HEK293 (cell line): ENCODE results near the gene NSDHL.

Source experiments
- CTCF ChIA-PET: fragments of 350-600 bp; formaldehyde crosslinking; extraction: SDS; loops from one replicate; lab custom pipeline; 2021; ENCODE audit warnings: antibody characterized with exemption; lab: Yijun Ruan, JAX
- POLR2A ChIA-PET: fragments of 300-600 bp; formaldehyde crosslinking; extraction: SDS; loops from one replicate; lab custom pipeline; 2020; ENCODE audit warnings: antibody characterized with exemption, inconsistent platforms; lab: Yijun Ruan, JAX
- H3K27ac ChIP-seq: fragments of 200-500 bp; sonication (Bioruptor generic); 2 replicates; pipeline ENCODE4 v1.5.1; 2014; ENCODE audit warnings: low read depth, low read length, control low read depth, inconsistent platforms; ENCODE audit errors: extremely low read depth
- H3K36me3 ChIP-seq, 2 experiments: fragments of 200-500 bp in 1 of 2; sonication (Bioruptor generic) in 1 of 2; 1 replicate in 1 of 2; 2 replicates in 1 of 2; pipeline ENCODE4 v1.5.1; 2014 to 2017; ENCODE audit warnings: inconsistent platforms in 2 of 2, low read length in 2 of 2; ENCODE audit not compliant: control insufficient read depth in 2 of 2, insufficient read depth in 1 of 2
- H3K4me1 ChIP-seq: fragments of 200-500 bp; sonication (Bioruptor generic); 2 replicates; pipeline ENCODE4 v1.5.1; 2014; ENCODE audit warnings: mild to moderate bottlenecking, low read length, inconsistent platforms; ENCODE audit not compliant: control insufficient read depth, insufficient read depth
- H3K4me3 ChIP-seq: 2 replicates; pipeline ENCODE4 v1.5.1; 2011; ENCODE audit warnings: low read depth, mild to moderate bottlenecking, control low read depth, low read length, moderate library complexity
- H3K9me3 ChIP-seq: fragments of 200-500 bp; sonication (Bioruptor generic); 2 replicates; pipeline ENCODE4 v1.5.1; 2014; ENCODE audit warnings: low read depth, low read length, inconsistent platforms; ENCODE audit not compliant: control insufficient read depth, insufficient read depth
- BCL11B ChIP-seq: fragments of 450-650 bp; formaldehyde crosslinking; IDR thresholded peaks from 2 replicates; pipeline ENCODE4 v1.5.1; 2016; ENCODE audit warnings: low read depth, missing biosample characterization, missing genetic modification characterization
- EGR2 ChIP-seq: fragments of 450-650 bp; formaldehyde crosslinking; IDR thresholded peaks from 2 replicates; pipeline ENCODE4 v1.5.1; 2016; ENCODE audit warnings: low read depth, missing biosample characterization, missing genetic modification characterization
- HOXC10 ChIP-seq: sonication (generic); formaldehyde crosslinking; IDR thresholded peaks from 2 replicates; pipeline ENCODE4 v1.8.1; 2023; ENCODE audit warnings: mild to moderate bottlenecking, missing genetic modification reagents
- SETDB1 ChIP-seq: IDR thresholded peaks from one replicate; pipeline ENCODE4 v1.6.1; 2017; ENCODE audit warnings: mild to moderate bottlenecking, low read length, moderate library complexity, mixed read lengths; ENCODE audit not compliant: insufficient read length
- ZFP3 ChIP-seq: fragments of 450-650 bp; formaldehyde crosslinking; IDR thresholded peaks from 2 replicates; pipeline ENCODE4 v1.5.1; 2016; ENCODE audit warnings: low read depth, missing biosample characterization, missing genetic modification characterization
- ZFP41 ChIP-seq: fragments of 450-650 bp; formaldehyde crosslinking; IDR thresholded peaks from 2 replicates; pipeline ENCODE4 v1.5.1; 2016; ENCODE audit warnings: missing biosample characterization, missing genetic modification characterization, borderline replicate concordance
- ZNF112 ChIP-seq: fragments of 450-650 bp; formaldehyde crosslinking; IDR thresholded peaks from 2 replicates; pipeline ENCODE4 v1.5.0; 2017; ENCODE audit warnings: missing biosample characterization, missing genetic modification characterization
- ZNF132 ChIP-seq: fragments of 450-650 bp; formaldehyde crosslinking; IDR thresholded peaks from 2 replicates; pipeline ENCODE4 v1.5.1; 2017; ENCODE audit warnings: missing biosample characterization, missing genetic modification characterization, borderline replicate concordance
- ZNF140 ChIP-seq: fragments of 450-650 bp; formaldehyde crosslinking; IDR thresholded peaks from 2 replicates; pipeline ENCODE4 v1.5.1; 2016; ENCODE audit warnings: missing biosample characterization, missing genetic modification characterization
- ZNF174 ChIP-seq: fragments of 450-650 bp; formaldehyde crosslinking; IDR thresholded peaks from 2 replicates; pipeline ENCODE4 v1.5.0; 2017; ENCODE audit warnings: missing biosample characterization, mild to moderate bottlenecking, missing genetic modification characterization
- ZNF416 ChIP-seq: fragments of 450-650 bp; formaldehyde crosslinking; IDR thresholded peaks from 2 replicates; pipeline ENCODE4 v1.5.1; 2016; ENCODE audit warnings: missing biosample characterization, missing genetic modification characterization
- ZNF48 ChIP-seq: fragments of 450-650 bp; formaldehyde crosslinking; IDR thresholded peaks from 2 replicates; pipeline ENCODE4 v1.5.1; 2016; ENCODE audit warnings: missing biosample characterization, missing genetic modification characterization
- ZNF585B ChIP-seq: fragments of 450-650 bp; formaldehyde crosslinking; IDR thresholded peaks from 2 replicates; pipeline ENCODE4 v1.5.1; 2016; ENCODE audit warnings: missing biosample characterization, missing genetic modification characterization
- ZNF658 ChIP-seq: fragments of 450-650 bp; formaldehyde crosslinking; IDR thresholded peaks from 2 replicates; pipeline ENCODE4; 2016; ENCODE audit warnings: missing biosample characterization, missing genetic modification characterization
- ZNF704 ChIP-seq: fragments of 450-650 bp; formaldehyde crosslinking; IDR thresholded peaks from 2 replicates; pipeline ENCODE4 v1.5.1; 2016; ENCODE audit warnings: missing biosample characterization, missing genetic modification characterization
- TF ChIP-seq, protein P1 (sequence below): fragments of 450-650 bp; formaldehyde crosslinking; IDR thresholded peaks from 2 replicates; pipeline ENCODE4 v1.5.1; 2016; ENCODE audit warnings: missing biosample characterization, missing genetic modification characterization
- TF ChIP-seq, protein P2 (sequence below): fragments of 450-650 bp; formaldehyde crosslinking; conservative IDR thresholded peaks from 2 replicates; pipeline ENCODE4 v1.5.1; 2016; ENCODE audit warnings: low read depth, missing biosample characterization, missing genetic modification characterization
- TF ChIP-seq, protein P3 (sequence below): fragments of 450-650 bp; IDR thresholded peaks from 2 replicates; pipeline ENCODE4 v1.5.1; 2018; ENCODE audit warnings: missing biosample characterization, missing genetic modification characterization

NSDHL gene

GRCh38 chrX:152884171-152884570, 53.3 kb downstream of the NSDHL start:
- no peaks in the 10 kb centered on the region for H3K4me1 ChIP-seq
- H3K27ac ChIP-seq = no peak overlapping the region
- H3K9me3 ChIP-seq = no peaks in the 10 kb centered on the region
- H3K4me3 ChIP-seq = no peak overlapping the region
- H3K36me3 ChIP-seq = no peaks in the 10 kb centered on the region
- ChIA-PET POLR2A (interaction anchor here (0.6 kb wide), 1 partner anchor 14 kb away, joined by 3 read pairs; the partner anchor contains the start of gene ZNF185), CTCF (interaction anchor here (0.6 to 1.8 kb wide), 5 partner anchors 15 to 66 kb away, joined by 3 to 12 read pairs (median 3); no protein-coding TSS in a partner anchor)
- TF ChIP-seq, protein P1, sequence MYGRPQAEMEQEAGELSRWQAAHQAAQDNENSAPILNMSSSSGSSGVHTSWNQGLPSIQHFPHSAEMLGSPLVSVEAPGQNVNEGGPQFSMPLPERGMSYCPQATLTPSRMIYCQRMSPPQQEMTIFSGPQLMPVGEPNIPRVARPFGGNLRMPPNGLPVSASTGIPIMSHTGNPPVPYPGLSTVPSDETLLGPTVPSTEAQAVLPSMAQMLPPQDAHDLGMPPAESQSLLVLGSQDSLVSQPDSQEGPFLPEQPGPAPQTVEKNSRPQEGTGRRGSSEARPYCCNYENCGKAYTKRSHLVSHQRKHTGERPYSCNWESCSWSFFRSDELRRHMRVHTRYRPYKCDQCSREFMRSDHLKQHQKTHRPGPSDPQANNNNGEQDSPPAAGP (tag by site-specific recombination) = no peak
- TF ChIP-seq ZNF704 (tag by site-specific recombination) (no peak), ZNF585B (tag by site-specific recombination) (no peak), EGR2 (tag by site-specific recombination) (no peak), ZNF48 (tag by site-specific recombination) (no peak), HOXC10 (CRISPR knock-in tag) (no peak), ZFP3 (tag by site-specific recombination) (no peak), BCL11B (tag by site-specific recombination) (no peak), ZNF140 (tag by site-specific recombination) (no peak), SETDB1 (no peak)
- TF ChIP-seq, protein P2, sequence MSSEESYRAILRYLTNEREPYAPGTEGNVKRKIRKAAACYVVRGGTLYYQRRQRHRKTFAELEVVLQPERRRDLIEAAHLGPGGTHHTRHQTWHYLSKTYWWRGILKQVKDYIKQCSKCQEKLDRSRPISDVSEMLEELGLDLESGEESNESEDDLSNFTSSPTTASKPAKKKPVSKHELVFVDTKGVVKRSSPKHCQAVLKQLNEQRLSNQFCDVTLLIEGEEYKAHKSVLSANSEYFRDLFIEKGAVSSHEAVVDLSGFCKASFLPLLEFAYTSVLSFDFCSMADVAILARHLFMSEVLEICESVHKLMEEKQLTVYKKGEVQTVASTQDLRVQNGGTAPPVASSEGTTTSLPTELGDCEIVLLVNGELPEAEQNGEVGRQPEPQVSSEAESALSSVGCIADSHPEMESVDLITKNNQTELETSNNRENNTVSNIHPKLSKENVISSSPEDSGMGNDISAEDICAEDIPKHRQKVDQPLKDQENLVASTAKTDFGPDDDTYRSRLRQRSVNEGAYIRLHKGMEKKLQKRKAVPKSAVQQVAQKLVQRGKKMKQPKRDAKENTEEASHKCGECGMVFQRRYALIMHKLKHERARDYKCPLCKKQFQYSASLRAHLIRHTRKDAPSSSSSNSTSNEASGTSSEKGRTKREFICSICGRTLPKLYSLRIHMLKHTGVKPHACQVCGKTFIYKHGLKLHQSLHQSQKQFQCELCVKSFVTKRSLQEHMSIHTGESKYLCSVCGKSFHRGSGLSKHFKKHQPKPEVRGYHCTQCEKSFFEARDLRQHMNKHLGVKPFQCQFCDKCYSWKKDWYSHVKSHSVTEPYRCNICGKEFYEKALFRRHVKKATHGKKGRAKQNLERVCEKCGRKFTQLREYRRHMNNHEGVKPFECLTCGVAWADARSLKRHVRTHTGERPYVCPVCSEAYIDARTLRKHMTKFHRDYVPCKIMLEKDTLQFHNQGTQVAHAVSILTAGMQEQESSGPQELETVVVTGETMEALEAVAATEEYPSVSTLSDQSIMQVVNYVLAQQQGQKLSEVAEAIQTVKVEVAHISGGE (tag by site-specific recombination) = no peak

DNA sequence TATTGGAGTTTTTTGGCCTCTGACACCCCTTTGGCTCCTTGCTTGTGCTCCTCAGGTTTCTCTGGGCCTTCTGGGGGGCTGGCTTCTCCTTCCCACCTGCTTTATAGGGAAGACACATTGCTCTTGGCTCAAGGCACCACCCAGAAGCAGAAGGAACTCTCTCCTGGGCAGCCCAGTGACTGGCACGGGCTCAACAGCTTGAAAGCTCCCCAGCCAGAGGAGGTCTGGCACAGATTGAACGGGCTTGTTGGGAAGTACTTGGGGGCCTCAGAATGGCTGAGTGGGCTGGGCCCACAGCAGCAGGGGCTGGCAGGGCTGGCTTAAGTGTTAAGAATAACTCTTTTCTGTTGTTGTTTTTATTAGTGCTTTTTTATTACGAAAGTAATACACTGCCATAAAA, 55.9 kb downstream of the NSDHL start:
- POLR2A ChIA-PET = no interaction called here
- CTCF ChIA-PET = no interaction called here
- TF ChIP-seq ZNF112 (no peak), ZNF416 (no peak), ZNF132 (no peak)
- H3K36me3 ChIP-seq = no peaks in the 10 kb centered on the region
- no peak overlapping the region for H3K27ac ChIP-seq
- no peak overlapping the region for H3K4me3 ChIP-seq
- no peaks in the 10 kb centered on the region for H3K4me1 ChIP-seq
- H3K9me3 ChIP-seq = no peaks in the 10 kb centered on the region

GRCh38 chrX:152892499-152892898, 61.6 kb downstream of the NSDHL start:
- CTCF ChIA-PET = interaction anchor here (0.8 kb wide), 1 partner anchor 12 kb away, joined by 3 read pairs; no protein-coding TSS in a partner anchor
- no peaks in the 10 kb centered on the region for H3K36me3 ChIP-seq
- TF ChIP-seq ZNF658 (tag by site-specific recombination) (no peak), ZFP41 (no peak), ZNF174 (tag by site-specific recombination) (no peak)
- TF ChIP-seq, protein P3, sequence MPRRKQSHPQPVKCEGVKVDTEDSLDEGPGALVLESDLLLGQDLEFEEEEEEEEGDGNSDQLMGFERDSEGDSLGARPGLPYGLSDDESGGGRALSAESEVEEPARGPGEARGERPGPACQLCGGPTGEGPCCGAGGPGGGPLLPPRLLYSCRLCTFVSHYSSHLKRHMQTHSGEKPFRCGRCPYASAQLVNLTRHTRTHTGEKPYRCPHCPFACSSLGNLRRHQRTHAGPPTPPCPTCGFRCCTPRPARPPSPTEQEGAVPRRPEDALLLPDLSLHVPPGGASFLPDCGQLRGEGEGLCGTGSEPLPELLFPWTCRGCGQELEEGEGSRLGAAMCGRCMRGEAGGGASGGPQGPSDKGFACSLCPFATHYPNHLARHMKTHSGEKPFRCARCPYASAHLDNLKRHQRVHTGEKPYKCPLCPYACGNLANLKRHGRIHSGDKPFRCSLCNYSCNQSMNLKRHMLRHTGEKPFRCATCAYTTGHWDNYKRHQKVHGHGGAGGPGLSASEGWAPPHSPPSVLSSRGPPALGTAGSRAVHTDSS (tag by site-specific recombination) = no peak
- TF ChIP-seq, all 188 proteins: peak for 0
- no peak overlapping the region for H3K27ac ChIP-seq
- POLR2A ChIA-PET = interaction anchor here (0.6 kb wide), 1 partner anchor 1198 kb away, joined by 5 read pairs; no protein-coding TSS in a partner anchor
- no peaks in the 10 kb centered on the region for H3K9me3 ChIP-seq
- no peaks in the 10 kb centered on the region for H3K4me1 ChIP-seq
- no peak overlapping the region for H3K4me3 ChIP-seq
